ENCODE measurements around the gene COQ3.
"Not testable (repeated sequence)": the region's sequence is repeated elsewhere in the genome, so short reads cannot be mapped to it uniquely, and the experiment has no call there.

COQ3 gene

DNA sequence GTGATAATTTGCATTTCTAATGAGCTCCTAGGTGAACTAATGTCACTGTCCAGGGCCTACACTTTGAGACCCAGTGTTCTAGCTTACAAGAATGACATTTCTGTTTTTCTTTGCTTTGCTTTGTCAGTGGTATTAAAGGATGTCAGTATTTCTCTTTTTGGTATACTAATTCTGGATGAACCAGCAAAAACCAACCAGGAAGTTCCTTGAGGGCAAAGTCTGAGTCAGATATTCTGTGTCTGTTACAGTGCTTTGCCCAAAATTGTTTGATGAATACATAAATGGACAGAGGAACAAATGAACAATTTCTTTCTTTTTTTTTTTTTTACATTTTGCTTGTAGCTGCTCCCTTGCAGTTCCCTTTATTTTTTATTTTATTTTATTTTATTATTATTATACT, 15.4 kb downstream of the COQ3 start:
- DNase-seq (ENCODE audit: low read depth): no peak

DNA sequence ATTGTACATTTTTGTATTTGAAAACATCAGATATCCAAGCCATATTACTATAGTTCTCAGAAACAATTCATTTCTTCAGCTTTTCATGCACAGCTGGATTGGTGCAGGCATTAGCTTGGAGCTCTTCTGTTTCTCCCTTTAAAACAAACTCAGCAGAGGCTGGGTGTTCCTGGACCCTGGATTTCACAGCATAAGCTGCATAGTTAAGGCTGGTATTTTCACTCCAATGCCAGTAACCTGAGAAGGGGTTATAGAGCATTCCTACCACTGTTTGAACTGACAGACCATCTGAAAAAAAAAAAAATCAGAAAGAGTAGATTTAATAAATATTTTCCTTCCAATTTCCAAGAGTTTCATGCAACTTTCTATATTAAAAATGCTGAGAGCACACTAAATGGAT, 24.5 kb downstream of the COQ3 start:
- DNase-seq (ENCODE audit: low read depth): no peak

DNA sequence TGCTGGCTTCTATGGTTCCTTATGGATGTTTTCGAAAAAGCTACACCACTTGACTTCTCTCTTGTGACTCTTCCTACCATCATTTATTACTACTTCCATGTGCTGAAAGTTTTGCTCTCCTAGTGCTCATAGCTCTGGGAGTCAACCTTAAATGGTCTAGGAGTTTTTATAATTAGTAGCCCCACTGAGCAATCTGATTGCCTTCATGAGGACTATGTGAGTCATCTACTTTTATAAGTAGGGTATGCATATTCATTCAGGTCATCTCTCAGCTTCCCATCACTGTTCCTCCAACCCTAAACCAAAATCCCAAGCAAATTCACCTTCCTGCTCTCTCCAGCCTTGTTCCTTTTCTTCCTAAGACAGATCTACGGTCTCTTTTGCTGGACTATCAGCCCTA, 27.1 kb downstream of the COQ3 start:
- no peak for DNase-seq (ENCODE audit: low read depth)

DNA sequence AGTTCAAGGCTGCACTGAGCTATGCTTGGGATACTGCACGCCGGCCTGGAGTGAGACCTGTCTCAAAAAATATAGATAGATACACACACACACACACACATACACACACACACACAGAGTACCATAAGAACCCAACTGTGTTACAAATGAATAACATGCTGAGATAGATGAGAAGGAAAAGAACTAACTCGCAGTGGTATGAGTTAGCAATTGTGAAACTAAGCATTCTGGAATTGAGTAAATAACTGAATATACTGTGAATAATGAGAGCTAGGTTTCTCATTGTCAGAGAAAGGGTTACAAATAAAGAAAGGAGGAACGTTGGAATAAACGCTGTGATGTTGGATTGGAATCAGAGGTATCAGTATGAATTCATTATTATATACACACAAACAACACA, 30.0 kb downstream of the COQ3 start:
- no peak for DNase-seq (ENCODE audit: low read depth)

- no peak for DNase-seq (ENCODE audit: low read depth)
These were observed 31.2 kb downstream of the COQ3 start for GRCh38 chr6:99362678-99363268.

DNA sequence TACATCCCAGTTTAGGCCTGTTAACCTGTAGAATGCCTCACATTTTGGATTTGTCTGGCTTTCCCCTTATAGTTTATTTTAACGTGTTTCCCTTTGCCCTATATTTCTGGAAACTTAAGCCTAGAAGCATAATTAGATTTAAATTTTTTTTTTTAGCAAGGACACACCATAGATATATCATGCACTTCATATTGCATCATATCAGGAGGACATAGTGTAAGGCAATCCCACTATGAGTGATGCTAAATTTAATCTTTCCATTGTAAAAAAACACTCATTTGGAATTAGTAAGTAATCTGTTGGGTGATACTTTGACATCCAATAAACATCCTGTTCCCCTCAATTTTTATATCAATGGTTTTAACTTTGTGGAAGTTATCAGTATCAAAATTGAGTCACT, 34.2 kb downstream of the COQ3 start:
- DNase-seq (ENCODE audit: low read depth): no peak

DNA sequence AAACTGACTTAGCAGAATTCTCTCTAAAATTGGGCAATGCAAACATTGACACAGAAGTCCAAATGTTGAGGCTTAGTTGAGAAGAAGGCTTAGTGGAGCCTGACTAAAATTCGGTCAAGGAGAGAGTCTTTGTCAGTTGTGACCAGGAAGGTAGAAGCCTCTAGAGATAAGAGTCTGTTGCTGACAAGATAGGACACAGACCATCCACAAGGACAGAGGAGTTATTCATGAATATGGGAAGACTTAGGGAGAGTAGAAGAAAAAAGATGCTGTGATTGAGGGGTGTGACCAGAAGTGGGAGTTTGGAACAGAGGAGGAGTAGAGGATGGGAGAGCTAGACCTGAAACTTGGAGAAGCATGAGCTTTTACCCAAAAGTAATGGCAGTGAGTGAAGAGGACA, 37.4 kb downstream of the COQ3 start:
- DNase-seq (ENCODE audit: low read depth): no peak

DNA sequence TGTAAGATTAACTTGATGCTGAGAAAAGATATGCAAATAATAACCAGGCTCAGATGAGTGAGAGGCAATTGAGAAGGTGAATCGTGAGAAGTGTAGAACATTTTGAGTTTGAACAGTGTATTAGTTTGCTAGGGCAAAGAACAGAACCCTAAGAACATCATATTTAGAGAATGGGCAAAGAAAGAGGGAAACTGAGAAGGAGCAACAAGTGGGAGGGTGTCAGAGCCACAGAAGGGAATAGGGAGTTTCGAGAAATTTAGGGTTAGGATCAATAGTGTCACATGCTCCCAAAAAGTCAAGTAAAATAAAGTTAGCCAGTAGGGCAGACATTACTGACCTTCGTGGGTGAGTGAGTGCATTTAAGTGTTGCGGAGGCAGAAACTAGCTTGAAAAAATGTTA, 39.0 kb downstream of the COQ3 start:
- DNase-seq (ENCODE audit: low read depth): no peak

- DNase-seq (ENCODE audit: low read depth): no peak
These were observed 40.9 kb downstream of the COQ3 start for GRCh38 chr6:99353126-99353525.

GRCh38 chr6:99350573-99350972, 43.4 kb downstream of the COQ3 start:
- DNase-seq (ENCODE audit: low read depth): no peak

DNA sequence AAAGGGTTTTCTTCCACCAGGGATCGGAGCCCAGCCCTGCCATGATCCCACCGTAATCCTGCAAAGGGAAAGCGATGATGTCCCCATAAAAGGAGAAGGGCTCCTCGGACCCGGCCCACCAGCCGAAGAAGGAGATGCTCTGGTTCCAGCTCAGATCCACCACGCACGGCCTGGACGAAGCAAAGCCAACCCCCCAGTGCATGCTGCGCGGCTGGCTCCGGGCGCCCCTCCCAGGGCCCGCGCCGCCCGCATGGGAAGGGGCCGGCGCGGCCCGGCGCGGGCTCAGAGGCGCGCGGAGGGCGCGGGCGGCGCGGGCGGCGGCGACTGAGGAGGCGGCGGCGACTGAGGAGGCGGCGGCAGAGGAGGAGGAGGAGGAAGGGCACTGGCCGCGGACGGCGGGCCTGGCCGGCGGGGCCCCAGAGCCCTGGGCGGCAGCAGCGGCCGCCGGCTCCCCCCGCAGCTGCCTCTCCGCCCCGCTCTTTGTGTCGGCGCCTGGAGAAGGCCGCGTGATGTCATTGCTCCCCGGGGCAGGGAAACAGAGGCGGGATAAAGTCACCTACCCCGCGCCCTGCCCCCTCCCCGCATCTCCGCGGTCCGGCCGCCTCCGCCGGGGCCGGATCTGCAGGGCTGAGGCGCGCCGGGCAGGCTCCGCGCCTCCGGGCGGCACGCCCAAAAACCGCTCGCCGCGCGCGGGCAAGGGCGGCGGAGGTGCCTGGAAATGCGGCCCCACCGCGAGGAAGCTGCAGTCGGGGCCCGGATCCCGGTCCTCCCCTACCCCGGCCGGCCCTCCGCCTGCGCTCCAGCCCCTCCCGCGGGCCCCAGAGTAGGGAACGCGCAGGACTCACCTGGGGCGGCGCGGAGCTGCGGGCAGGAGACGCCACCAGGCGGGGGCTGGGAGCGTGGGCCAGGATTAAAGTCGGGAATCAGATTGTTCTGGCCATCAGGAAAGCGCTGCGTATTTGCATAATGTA, 44.5 kb downstream of the COQ3 start, which contains the start of gene FAXC:
TSS of gene FAXC (minus strand) at position 504 of the 971 bp plus-strand sequence. CDS start at position 202, 302 bp downstream.
- DNase-seq (ENCODE audit: low read depth): no peak

DNA sequence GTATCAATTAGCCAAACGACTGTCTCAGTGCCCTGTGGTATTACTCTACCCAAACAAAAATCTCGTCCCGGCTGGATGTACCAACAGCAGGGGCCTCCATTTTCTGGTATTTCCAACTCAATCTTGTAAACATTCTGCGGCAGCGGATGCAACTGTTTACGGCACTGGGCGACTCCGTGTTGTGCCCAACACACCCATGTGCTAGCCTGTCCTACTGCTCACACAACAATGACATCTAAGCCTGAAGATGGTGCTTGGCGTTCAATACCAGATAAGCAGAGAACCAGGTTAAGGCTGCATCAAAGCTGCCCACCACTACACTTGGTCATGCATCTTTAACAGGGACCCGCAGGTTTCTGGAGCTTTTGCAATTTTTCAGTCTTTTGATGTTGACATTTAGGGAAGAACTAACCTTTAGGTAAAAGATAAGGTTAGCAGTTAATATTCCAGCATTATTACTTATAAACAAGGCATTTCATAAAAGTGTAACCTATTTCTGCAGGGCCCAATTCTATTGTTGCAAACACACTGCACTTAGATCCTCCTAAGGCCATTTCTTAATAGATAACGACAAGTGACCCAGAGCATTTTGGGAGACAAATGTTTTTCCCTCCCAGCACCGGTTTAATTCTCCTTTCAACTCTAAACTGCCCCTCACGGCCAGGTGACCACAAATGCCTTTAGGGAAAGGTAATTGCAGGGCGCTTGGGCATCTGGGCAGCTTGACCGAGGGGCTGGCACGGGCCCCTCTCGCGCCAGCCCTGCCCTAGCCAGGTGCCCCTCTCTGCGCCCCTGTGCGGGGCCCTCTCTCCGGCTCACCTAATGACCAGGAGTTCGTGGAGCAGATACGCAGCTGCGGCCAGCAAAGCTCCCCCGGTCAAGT, 45.5 kb downstream of the COQ3 start:
- DNase-seq (ENCODE audit: low read depth): no peak

- no peak for DNase-seq (ENCODE audit: low read depth)
These were observed 46.2 kb downstream of the COQ3 start for GRCh38 chr6:99347804-99348203.

DNA sequence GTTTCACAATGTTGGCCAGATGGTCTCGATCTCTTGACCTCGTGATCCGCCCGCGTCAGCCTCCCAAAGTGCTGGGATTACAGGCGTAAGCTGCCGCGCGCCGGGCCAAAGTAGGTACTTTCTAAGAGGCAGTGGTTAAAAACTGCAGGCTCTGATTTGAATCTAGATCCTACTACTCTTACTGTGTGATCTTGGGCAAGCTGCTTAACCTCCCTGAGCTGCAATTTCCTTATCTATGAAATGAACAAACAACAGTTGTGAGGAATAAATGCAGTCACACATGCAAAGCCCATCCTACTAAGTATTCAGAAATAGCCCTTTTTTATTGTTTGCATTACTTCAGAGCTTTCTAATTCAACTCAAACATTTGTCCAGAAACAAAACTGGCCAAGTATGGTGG, 47.4 kb downstream of the COQ3 start:
- no peak for DNase-seq (ENCODE audit: low read depth)

- DNase-seq (ENCODE audit: low read depth): no peak
These were observed 48.8 kb downstream of the COQ3 start for GRCh38 chr6:99345164-99345563.

DNA sequence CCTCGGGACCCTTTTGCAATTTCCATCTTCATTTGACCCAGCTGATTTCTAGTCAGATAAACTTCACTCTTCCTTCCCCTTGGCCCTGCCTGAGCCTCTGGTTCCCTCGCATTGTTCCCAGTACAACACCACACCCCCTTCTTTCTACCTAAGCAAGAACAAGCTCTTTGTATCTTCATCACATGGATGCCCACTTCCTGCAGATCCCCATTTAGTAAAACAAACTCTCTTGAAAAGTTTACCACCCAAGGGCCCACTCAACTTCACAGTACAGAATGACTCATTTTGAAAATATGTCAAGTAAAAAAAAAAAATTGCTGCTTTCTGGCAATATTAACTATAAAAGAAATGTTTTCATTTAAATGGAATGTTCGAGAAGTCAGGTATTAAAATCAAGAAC, 49.7 kb downstream of the COQ3 start:
- DNase-seq (ENCODE audit: low read depth): peak; percentile 45

DNA sequence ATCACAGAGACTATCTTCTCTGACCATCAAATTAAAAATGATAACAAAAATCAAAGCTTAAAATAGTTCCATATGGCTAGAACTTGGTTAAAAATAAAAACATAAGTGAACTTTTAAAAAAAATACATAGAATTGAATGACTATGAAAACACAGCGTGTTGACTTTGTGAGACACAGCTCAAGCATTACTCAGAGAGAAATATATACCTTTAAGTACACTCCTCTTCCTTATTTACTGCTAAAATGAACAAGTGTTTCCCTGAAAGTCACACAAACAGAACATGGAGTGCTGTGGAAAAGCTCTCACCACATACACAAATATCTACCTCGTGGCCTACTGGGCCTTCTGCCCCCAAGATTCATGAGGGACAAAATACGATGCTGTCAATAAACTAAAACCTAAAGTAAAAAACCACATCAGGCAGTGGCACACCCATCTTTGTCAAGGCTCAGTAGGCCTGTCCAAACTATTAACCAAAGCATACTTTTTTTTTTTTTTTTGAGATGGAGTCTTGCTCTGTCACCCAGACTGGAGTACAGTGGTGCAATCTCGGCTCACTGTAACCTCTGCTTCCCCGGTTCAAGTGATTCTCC, 52.0 kb downstream of the COQ3 start:
- no peak for DNase-seq (ENCODE audit: low read depth)

GRCh38 chr6:99338188-99338587, 55.8 kb downstream of the COQ3 start:
- no peak for DNase-seq (ENCODE audit: low read depth)

- DNase-seq (ENCODE audit: low read depth): not testable (repeated sequence)
These were observed 58.7 kb downstream of the COQ3 start for GRCh38 chr6:99335298-99335697.

DNA sequence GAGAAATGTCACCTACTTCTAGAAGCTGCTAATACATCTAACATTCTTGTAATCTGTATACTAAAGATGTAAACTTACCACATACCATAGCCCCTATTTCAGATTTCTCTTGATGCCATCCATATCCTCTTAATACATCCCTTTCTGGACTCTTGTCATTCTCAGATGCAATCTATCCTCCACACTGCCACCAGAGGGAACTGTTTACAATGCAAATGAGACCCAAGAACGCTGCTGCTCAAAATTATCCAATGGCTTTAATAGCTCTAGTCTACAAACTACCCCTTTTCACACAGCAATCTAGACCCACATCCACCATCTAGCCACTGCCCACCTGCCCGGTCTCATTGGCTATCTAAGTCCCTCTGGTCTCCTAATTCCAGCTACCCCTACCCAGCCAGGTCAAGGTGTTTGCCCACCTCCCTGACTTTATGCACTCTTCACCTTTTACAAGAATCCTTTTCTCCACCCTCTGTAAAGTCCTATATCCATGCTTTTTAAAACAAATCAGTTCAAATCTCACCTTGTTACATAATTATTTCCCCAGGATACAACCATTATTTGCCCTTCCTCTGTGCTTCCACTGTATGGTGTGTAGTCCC, 59.4 kb downstream of the COQ3 start:
- no peak for DNase-seq (ENCODE audit: low read depth)

DNA sequence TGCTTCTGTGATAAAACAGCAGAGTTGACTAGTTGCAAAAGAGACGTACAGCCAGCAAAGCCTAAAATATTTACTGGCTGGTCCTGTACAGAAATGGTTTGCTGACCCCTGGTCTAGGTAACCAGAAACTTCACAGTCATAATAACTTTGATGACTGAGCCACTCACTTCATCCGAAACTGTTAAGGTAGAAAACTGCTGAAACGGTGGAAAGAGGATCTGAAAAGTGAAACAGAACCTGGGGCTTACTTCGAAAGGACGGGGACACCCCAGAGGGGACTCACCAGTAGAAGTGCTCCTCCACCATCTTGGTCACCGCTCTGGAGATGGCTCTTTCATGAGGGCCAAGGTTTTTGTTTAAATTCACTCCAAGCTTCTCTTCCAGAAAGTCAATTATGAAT, 60.9 kb downstream of the COQ3 start:
- DNase-seq (ENCODE audit: low read depth): no peak

DNA sequence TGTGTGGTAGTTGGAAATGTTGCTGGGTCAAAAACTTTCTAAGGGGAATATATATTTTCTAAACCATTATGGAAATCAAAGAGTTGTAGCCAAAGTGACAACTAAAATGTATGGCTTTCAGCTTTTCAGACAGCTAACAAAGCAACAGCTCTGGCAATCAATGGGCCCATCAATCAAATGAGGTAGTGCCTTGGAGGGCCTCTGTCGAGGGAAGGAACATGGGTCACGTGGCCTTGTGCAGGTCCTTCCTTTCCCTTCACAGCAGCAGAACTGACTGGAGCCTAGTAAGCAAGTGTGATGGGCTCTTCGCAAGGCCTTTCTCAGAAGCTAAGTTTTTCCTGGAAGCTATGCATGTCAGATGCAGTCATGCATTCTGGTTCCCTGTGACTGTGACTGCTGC, 62.5 kb downstream of the COQ3 start:
- no peak for DNase-seq (ENCODE audit: low read depth)

All from HS-5 (cell line).